ENCODE results near the gene LRRC47. TPM values are rescaled to one million over a fixed set of nuclear protein-coding genes. Genes with fewer than 3 reads are reported as not detected.

The LRRC47 gene
- total RNA-seq, 1 donor from 2014 or later: 55.4 TPM

DNA sequence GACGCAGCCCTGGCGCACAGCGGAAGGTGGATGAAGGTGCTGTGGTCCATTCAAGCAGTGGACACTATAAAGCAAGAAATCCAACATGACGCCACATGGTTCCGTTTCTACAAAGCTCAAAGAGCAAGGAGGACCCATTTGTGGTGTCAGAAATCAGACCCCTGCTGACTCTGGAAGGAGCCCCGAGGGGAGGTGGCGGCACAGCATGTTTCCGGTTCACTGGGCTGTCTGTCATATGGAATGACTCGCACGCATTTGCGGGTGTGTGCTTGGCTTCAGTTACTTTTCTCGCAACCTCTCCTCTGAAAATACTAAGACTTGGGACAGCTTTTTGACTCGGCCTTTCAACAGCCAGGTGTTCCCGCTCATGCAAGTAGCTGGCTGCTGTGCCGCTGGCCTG lies 29.1 kb upstream of the LRRC47 start:
- Mint-ChIP-seq H3K36me3 (peaks cover 46% of the 10 kb centered on the region), H3K9me3 (no peaks in the 10 kb centered on the region), H3K4me3 (no peak overlapping the region), H3K4me1 (no peaks in the 10 kb centered on the region), H3K27ac (no peak overlapping the region), H3K27me3 (ENCODE audit: low read depth) (no peaks in the 10 kb centered on the region)
- no peak for TF ChIP-seq CTCF (IDR thresholded peaks at IDR 0.05; ENCODE audit: unreplicated experiment)
- DNase-seq (ENCODE audit: low spot score in 2 of 2, unreplicated experiment in 2 of 2): no peak

- TF ChIP-seq CTCF (IDR thresholded peaks at IDR 0.05; ENCODE audit: unreplicated experiment): no peak
- Mint-ChIP-seq H3K4me3 (no peak overlapping the region), H3K9me3 (no peaks in the 10 kb centered on the region), H3K36me3 (peaks cover 46% of the 10 kb centered on the region), H3K27me3 (ENCODE audit: low read depth) (no peaks in the 10 kb centered on the region), H3K27ac (no peak overlapping the region), H3K4me1 (peaks cover 2% of the 10 kb centered on the region)
- DNase-seq (ENCODE audit: low spot score in 2 of 2, unreplicated experiment in 2 of 2): no peak
Observed at GRCh38 chr1:3824650-3825049, 28.4 kb upstream of the LRRC47 start.

DNA sequence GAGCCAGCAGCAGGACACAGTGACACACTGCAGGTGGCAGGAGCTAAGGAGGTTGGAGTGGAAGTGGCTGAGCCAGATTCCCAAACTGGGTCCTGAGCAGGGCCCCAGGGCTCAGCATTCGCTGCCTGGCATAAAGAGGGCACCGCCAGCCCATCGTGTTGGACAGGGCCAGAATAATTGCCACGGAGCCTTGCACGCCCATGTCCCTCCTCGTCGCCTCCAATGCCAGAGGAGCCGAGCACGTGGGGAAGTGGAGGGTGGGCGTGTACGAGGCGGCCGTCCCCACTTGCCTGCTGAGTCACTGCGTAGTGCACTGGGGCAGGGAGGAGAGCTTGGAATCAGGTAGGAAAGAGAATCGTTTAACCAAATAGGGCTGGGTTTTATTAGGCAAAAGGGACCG lies 26.1 kb upstream of the LRRC47 start:
- Mint-ChIP-seq H3K4me3 (no peak overlapping the region), H3K27me3 (ENCODE audit: low read depth) (no peaks in the 10 kb centered on the region), H3K27ac (peak overlapping the region; percentile 25), H3K36me3 (peaks cover 37% of the 10 kb centered on the region), H3K4me1 (peaks cover 6% of the 10 kb centered on the region), H3K9me3 (no peaks in the 10 kb centered on the region)
- no peak for TF ChIP-seq CTCF (IDR thresholded peaks at IDR 0.05; ENCODE audit: unreplicated experiment)
- DNase-seq (ENCODE audit: low spot score in 2 of 2, unreplicated experiment in 2 of 2): no peak

DNA sequence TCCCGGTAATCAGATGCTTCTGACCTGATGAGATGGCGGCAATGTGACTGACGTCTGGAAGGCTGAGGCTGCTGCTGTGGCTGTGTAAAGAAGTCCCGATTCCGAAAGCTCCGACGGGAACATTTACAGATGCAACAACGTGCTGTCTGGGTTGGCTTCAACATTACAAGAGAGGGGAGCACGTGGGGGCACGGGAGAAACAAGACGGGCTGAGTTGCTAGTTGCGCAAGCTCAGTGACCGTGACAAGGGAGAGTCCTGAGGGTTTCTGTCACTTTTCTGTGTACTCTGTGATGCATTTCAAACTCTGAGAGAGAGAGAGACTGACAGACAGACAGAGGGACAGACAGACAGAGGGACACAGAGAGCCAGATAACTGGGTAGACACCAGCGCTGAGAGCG lies 25.6 kb upstream of the LRRC47 start:
- no peaks in the 10 kb centered on the region for H3K9me3 Mint-ChIP-seq
- TF ChIP-seq CTCF (IDR thresholded peaks at IDR 0.05; ENCODE audit: unreplicated experiment): no peak
- peaks cover 6% of the 10 kb centered on the region for H3K4me1 Mint-ChIP-seq
- no peak overlapping the region for H3K27ac Mint-ChIP-seq
- no peak overlapping the region for H3K4me3 Mint-ChIP-seq
- H3K36me3 Mint-ChIP-seq: peaks cover 39% of the 10 kb centered on the region
- H3K27me3 Mint-ChIP-seq (ENCODE audit: low read depth): no peaks in the 10 kb centered on the region
- DNase-seq (ENCODE audit: low spot score in 2 of 2, unreplicated experiment in 2 of 2): no peak

DNA sequence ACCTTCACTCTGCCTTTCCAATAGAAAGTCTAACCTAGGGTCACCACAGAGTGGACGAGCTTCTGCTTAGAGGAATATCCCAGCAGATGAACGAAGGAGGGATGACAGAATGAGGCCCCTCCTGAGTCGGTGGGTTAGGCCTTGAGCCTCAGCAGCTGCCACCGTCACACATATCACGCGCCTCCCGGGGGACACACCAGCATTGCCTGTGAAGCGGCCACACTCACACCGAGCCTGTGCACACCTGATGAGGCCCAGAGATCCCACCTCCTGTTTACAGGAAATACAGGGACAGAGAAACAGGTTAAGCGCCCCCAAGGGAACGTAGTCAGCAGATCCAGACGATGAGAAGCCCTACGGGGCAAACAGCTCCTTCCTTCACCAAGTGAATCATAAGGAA lies 25.1 kb upstream of the LRRC47 start:
- no peaks in the 10 kb centered on the region for H3K27me3 Mint-ChIP-seq (ENCODE audit: low read depth)
- DNase-seq (ENCODE audit: low spot score in 2 of 2, unreplicated experiment in 2 of 2): no peak
- H3K4me1 Mint-ChIP-seq: peaks cover 6% of the 10 kb centered on the region
- H3K36me3 Mint-ChIP-seq: peaks cover 39% of the 10 kb centered on the region
- H3K4me3 Mint-ChIP-seq: no peak overlapping the region
- TF ChIP-seq CTCF (IDR thresholded peaks at IDR 0.05; ENCODE audit: unreplicated experiment): no peak
- no peaks in the 10 kb centered on the region for H3K9me3 Mint-ChIP-seq
- no peak overlapping the region for H3K27ac Mint-ChIP-seq

DNA sequence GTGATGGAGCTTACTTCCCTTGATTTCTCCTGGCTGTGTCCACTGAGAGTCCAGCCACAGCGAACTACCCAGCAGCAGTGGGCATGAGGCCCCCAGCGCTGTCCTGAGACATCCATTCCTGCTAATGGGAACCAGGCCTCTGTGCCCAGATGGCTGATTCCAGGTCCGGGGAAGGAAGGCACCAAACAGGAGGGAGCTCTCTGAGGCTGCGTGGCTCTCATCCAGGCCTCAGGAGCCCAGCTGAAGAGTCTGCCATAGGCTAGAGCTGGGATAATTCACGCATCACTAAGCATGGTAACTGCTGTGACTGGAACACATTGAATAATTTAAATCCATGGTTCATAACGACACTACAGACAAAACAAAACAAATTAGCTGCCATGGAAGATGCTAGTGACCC lies 24.7 kb upstream of the LRRC47 start:
- peaks cover 6% of the 10 kb centered on the region for H3K4me1 Mint-ChIP-seq
- H3K36me3 Mint-ChIP-seq: peaks cover 41% of the 10 kb centered on the region
- no peaks in the 10 kb centered on the region for H3K27me3 Mint-ChIP-seq (ENCODE audit: low read depth)
- H3K4me3 Mint-ChIP-seq: no peak overlapping the region
- no peaks in the 10 kb centered on the region for H3K9me3 Mint-ChIP-seq
- TF ChIP-seq CTCF (IDR thresholded peaks at IDR 0.05; ENCODE audit: unreplicated experiment): no peak
- no peak overlapping the region for H3K27ac Mint-ChIP-seq
- no peak for DNase-seq (ENCODE audit: low spot score in 2 of 2, unreplicated experiment in 2 of 2)

Measured in mesothelial cell of epicardium (in vitro differentiated cells).